Muscle layer of colon (tissue), 2 donors: Measurements from ENCODE around the gene RALGPS1.

Source experiments
- H3K27ac ChIP-seq: one replicate; pipeline ENCODE4 v1.7.0; 2013; ENCODE audit warnings: low read depth, mild to moderate bottlenecking, low read length, moderate library complexity
- H3K27me3 ChIP-seq, 2 donors: one replicate each; pipeline ENCODE4 v1.7.0; 2013; ENCODE audit warnings: low read length in 2 of 2, mild to moderate bottlenecking in 2 of 2; ENCODE audit not compliant: insufficient read depth in 2 of 2, control insufficient read depth in 1 of 2
- H3K36me3 ChIP-seq: one replicate; pipeline ENCODE4 v1.7.0; 2013; ENCODE audit warnings: mild to moderate bottlenecking, low read length; ENCODE audit not compliant: insufficient read depth
- H3K4me1 ChIP-seq: one replicate; pipeline ENCODE4 v1.7.0; 2013; ENCODE audit warnings: mild to moderate bottlenecking, low read length; ENCODE audit not compliant: insufficient read depth
- H3K4me3 ChIP-seq, 2 donors: one replicate each; pipeline ENCODE4 v1.7.0; 2013; ENCODE audit warnings: low read length in 2 of 2, low read depth in 1 of 2, mild to moderate bottlenecking in 1 of 2, moderate library complexity in 1 of 2
- H3K9ac ChIP-seq: one replicate; pipeline ENCODE4 v1.7.0; 2013; ENCODE audit warnings: low read length
- H3K9me3 ChIP-seq: one replicate; pipeline ENCODE4 v1.7.0; 2013; ENCODE audit warnings: mild to moderate bottlenecking, low read length
- donor health status: abdominal sarcoma.
- donor health status: Adenocarcinoma of cecum.

RALGPS1 gene

DNA sequence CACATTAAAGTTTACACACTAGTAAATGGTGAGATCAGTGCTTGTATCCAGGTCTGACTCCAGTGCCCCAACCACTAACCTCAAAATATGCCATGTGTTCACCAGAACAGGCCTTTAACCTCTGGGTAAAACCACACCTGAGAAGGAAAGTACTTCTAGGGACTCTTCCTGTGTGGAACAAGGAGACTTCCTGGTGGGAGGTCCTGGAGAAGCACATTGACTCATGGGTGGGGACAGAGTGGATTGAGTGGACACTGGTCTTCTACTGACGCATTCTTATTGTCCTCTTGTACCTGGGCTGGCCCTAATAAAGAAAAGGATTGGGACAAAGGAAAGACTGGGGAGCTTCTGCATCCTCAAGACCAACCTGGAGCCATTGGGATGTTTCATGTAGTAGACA, 164.4 kb downstream of the RALGPS1 start:
- no peaks in the 10 kb centered on the region for H3K27me3 ChIP-seq
- no peak overlapping the region for H3K27ac ChIP-seq
- no peak overlapping the region for H3K9ac ChIP-seq

DNA sequence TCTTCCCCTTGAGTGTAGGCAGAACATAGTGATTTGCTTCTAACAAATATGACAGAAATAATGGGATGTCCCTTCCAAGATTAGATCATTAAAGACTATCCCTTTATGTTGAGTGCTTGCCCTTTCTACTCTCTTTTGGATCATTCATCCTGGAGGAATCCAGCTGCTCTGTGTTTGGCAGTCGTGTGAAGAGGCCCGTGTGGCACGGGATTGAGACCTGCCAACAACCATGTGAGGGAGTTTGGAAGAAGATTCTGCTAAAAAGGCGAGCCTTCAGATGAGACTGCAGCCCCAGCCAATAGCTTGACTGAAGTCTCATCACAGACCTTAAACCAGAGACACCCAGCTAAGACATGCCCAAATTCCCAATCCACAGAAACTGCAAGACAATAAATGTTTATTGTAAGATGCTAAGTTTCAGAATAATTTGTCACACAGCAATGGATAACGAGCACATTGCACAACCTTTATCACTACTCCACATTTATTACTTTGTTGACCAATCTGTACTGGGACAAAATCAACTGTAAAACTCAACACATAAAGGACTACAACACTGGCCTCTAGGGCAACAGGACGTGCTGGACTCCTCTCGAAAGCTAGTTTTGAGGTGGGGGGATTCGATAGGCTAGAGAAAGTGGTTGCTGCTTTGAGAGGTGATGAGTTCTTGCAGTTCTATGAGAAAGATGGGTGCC, 165.0 kb downstream of the RALGPS1 start:
- H3K27ac ChIP-seq: no peak overlapping the region
- H3K4me1 ChIP-seq: peaks cover 14% of the 10 kb centered on the region

More for the DNA sequence above, 164.4 kb downstream of the RALGPS1 start:
- Histone ChIP-seq H3K4me1 (peaks cover 19% of the 10 kb centered on the region), H3K36me3 (no peaks in the 10 kb centered on the region), H3K4me3 (no peak overlapping the region), H3K9me3 (no peaks in the 10 kb centered on the region)

DNA sequence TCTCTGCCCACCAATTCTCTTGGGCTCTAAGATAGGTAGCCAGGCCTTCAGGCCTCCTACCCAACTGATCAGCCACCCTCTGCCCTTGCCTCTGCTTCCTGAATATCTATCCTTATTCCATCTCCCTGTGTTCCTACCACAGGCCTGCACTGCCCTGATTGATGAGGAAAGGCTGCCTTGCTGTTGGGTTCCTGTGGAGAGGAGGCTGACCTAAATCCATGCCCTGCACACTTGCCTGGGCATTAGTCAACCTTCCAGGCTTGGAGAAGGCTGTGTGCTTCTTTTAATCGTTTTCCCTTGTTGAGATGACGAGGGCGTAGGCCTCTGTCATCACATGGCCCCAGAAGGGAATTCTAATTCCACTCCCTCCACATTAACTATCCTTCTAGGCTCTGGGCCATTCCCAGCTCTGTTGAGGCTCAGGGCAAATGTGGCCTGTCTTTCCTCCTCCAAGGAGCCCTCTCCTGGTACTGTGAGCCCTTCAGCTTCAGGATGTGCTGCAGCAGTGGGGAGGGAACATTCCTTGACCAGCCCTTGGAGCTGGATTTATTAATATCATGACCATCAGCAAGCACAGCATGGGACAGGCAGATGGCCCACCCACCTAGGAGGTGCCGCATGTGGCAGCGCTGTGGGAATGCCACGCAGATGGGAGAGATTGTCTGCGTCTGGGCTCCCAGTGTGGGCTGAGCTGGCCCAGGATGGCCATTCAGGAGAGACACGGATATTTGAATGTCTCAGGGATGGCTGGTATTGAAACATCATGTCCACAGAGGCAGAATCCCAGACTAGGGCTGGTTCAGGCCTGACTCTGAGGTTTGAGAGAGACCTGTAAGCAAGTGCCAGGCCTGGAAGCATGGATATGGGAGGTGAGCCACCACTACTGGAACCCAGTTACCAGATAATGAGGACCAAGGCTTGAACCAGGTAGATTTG, 166.9 kb downstream of the RALGPS1 start:
- Histone ChIP-seq H3K27ac (no peak overlapping the region), H3K36me3 (no peaks in the 10 kb centered on the region), H3K4me3 (no peak overlapping the region), H3K9ac (no peak overlapping the region), H3K9me3 (no peaks in the 10 kb centered on the region), H3K4me1 (no peaks in the 10 kb centered on the region), H3K27me3 (no peaks in the 10 kb centered on the region)

More for the DNA sequence above, 165.0 kb downstream of the RALGPS1 start:
- H3K36me3 ChIP-seq: no peaks in the 10 kb centered on the region
- no peak overlapping the region for H3K4me3 ChIP-seq
- H3K9me3 ChIP-seq: no peaks in the 10 kb centered on the region
- H3K27me3 ChIP-seq: no peaks in the 10 kb centered on the region
- no peak overlapping the region for H3K9ac ChIP-seq

DNA sequence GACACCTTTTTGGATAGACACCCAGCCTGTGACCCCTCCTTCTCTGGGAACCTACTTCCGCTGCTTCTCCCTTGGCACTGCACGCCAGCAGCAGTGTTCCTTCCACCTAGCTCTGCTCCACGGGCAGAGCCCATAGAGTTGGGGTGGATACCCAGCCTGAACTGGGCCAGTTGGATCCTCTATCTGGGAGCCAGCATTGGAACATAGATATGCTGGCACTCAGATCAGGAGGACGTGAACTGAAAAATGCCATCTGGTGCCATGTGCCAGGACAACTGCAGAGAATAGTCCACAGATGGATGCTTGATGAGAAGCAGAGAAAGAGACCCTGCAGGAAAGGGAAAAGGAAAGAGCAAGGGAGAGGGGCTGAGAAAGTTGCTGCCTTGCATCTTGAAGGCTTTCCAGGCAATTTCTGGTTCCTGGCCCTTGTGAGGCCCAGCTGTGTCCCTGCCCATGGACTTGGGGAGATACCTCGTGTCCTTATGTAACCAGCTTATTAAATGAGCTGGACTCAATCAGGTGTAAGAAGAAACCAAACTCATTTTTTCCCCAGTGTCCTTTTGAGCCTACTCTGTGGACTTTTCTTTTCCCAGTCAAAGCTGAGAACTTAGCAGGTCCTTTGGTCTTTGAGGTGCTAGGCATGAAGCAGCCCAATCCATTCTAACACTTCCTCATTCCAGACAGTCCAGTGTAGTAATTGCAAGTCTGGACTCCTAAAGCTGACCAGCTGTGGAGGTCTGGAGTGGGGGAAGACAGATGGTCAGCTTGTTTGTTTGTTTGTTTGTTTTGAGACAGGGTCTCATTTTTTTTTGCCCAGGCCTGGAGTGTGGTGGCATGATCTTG, 168.8 kb downstream of the RALGPS1 start:
- H3K27me3 ChIP-seq: no peaks in the 10 kb centered on the region
- no peak overlapping the region for H3K27ac ChIP-seq
- no peak overlapping the region for H3K4me3 ChIP-seq
- peaks cover 13% of the 10 kb centered on the region for H3K36me3 ChIP-seq
- H3K4me1 ChIP-seq: no peaks in the 10 kb centered on the region
- no peak overlapping the region for H3K9ac ChIP-seq
- no peaks in the 10 kb centered on the region for H3K9me3 ChIP-seq

DNA sequence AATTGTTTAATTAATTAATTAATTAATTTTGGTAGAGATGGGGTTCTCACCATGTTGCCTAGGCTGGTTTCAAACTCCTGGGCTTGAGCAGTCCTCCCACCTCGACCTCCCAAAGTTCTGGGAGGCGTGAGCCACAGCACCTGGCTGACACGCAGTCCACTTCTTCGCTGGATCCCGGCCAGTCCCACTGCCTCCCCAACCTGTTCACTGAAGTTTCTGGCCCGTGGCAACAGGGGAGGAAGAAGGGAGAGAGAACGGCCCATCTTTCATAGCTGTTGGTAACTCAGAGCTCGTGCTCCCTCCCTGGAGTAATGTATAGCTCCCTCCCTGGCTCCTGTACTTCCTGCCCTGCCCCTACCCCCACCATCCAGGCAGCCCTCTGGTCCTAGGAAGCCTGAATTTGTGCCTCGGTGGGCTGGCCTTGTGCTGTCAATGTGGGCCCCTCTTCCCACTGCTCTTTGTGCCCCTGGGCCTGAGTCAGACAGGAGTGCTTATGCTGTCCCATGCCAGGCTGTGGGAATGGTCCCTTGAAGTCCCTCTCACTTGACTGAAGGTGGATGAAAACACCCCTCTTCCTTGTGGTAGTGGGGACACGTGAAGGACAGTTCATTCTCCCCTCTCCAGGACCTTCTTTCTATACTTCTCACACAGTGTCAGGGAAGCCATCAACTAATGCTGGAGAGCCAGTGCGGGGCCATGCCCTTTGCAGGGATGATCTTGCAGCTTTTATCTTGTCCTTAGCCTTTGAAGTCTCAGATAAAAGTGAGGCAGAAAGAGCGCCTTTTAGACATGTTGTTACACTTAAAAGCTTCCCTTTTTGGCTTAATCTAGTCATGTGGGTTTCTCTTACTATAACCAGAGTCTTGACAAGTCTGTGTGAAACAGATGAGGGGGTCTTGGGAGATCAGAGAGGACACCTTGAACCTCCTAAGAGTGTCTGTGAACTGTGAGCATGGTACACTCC, 169.8 kb downstream of the RALGPS1 start:
- H3K4me1 ChIP-seq: no peaks in the 10 kb centered on the region
- H3K36me3 ChIP-seq: peaks cover 22% of the 10 kb centered on the region
- H3K9me3 ChIP-seq: no peaks in the 10 kb centered on the region

DNA sequence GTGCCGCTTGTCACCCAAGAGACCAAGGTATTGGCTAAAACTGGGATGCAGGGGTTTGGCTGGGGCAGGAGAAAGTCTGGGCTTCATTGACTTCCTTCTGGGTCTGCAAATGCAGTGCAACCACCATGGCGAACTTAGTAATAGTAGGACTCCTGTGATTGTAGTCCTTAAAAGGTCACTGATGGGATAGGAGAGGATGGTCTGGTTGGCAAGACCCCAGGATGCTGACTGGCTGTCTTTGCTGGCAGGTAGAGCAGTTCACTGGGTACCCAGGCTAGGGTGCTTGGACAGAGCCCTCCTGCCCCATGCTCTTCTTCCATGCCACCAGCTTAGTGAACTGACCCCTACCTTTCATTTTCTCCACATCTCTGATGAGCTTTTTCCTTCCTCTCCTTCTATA, 170.6 kb downstream of the RALGPS1 start:
- Histone ChIP-seq H3K9ac (no peak overlapping the region), H3K4me3 (no peak overlapping the region), H3K9me3 (no peaks in the 10 kb centered on the region), H3K4me1 (peaks cover 5% of the 10 kb centered on the region), H3K36me3 (peaks cover 23% of the 10 kb centered on the region), H3K27me3 (no peaks in the 10 kb centered on the region), H3K27ac (no peak overlapping the region)

More for the DNA sequence above, 169.8 kb downstream of the RALGPS1 start:
- Histone ChIP-seq H3K9ac (no peak overlapping the region), H3K4me3 (no peak overlapping the region), H3K27me3 (no peaks in the 10 kb centered on the region), H3K27ac (no peak overlapping the region)

DNA sequence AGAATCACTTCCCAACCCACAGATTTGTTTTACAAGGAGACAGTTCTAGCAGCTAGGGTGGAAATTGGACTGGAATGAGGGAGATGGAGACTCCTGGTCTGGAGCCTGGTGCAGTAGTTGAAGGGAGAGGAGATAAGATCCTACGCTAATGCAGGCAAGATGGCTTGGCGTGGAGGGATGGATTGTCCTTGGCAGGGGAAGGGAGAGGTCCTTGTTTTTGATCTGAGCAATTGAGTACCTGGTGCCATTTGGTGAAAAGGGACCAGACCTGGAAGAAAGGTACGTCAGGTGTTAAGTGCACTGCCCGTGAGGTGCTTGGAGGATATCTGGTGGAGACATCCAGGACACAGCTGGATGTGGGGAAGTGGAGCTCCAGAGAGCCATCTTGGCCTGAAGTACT, 172.2 kb downstream of the RALGPS1 start:
- Histone ChIP-seq H3K9ac (no peak overlapping the region), H3K27me3 (no peaks in the 10 kb centered on the region)

DNA sequence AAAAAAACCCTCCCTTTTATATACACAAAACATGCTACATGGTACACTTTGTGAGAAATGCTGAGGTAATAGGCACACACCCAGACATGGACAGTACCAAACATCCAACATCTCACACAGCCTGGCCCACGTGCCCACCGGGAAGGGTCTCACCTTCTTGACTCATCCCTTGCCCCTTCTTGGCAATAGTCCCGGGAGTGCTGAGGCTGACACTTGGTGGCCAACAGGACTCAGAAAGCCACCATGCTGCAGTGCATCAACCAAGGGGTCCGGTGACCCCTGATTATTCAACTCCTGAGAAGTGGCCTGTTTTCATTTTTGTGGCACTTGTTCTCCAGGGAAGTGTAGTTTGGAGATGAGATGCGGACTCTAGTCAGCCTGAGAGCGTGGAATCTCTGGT, 172.8 kb downstream of the RALGPS1 start:
- Histone ChIP-seq H3K27me3 (no peaks in the 10 kb centered on the region), H3K27ac (no peak overlapping the region), H3K9ac (no peak overlapping the region), H3K4me3 (no peak overlapping the region), H3K36me3 (peaks cover 39% of the 10 kb centered on the region), H3K4me1 (peaks cover 15% of the 10 kb centered on the region), H3K9me3 (no peaks in the 10 kb centered on the region)

More for the DNA sequence above, 172.2 kb downstream of the RALGPS1 start:
- no peak overlapping the region for H3K4me3 ChIP-seq
- peaks cover 15% of the 10 kb centered on the region for H3K4me1 ChIP-seq
- no peak overlapping the region for H3K27ac ChIP-seq
- peaks cover 32% of the 10 kb centered on the region for H3K36me3 ChIP-seq
- H3K9me3 ChIP-seq: no peaks in the 10 kb centered on the region

DNA sequence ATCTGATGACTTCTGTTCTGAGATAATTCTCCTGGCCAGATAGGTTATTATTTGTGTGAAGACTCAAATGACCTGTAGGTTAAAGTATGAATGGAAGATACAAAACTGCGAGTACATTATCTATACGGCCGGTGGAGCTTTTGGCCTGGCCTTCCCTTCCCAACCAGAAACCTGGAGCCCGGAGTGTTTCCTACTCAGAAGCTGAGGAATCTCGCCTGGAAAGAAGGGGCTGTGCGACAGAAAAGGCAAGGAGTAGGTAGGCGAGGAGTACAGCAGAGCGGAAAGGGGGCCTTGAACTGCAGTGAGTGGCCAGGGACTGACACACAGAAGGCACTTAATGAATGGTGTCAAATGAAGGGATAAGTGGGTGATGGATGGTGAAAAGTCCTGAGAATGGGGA, 173.3 kb downstream of the RALGPS1 start:
- Histone ChIP-seq H3K9ac (no peak overlapping the region), H3K4me3 (no peak overlapping the region), H3K4me1 (peaks cover 15% of the 10 kb centered on the region), H3K36me3 (peaks cover 43% of the 10 kb centered on the region), H3K9me3 (no peaks in the 10 kb centered on the region), H3K27me3 (no peaks in the 10 kb centered on the region), H3K27ac (no peak overlapping the region)

DNA sequence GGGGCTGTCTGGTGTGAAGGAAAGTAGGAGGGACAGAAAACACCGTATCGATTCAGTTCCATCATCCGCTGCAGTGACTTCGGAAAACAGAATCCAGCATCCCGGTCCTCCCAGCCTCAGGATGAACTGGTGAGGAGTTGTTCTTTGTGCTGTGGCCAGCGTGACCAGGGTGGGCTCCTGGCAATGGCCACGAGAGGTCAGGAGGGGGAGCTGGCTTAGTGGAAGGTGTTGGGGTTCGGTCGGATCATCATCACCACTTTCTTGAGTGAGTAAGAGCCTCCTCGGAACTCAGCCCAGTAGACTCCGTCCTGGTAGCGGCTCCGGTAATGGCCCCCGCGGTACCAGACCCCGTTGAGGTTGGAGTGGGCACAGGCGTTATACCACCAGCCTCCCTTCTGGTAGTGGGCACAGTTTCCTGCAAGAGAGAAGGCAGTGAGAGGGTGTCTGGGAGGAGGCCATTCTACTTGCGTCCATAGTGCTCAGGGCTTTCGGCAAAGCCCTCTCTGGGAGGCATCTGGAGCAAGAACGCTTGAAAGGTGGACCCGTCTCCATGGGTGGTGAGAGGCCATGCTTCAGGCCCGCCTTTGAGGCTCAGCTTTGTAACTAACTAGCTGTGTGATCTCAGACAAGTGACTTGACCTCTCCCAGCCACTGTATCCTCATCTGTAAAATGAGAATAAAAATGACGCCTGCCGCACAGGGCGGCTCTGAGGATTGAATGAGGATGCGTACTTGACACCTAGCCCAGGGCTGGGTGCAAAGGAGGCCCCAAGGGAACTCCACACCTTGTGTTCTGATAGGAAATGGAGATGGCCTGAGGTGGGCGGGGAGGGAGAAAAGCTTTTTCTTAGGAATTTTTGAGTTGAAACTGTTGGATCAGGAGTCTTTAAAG, 174.4 kb downstream of the RALGPS1 start:
- Histone ChIP-seq H3K36me3 (peaks cover 52% of the 10 kb centered on the region), H3K9me3 (no peaks in the 10 kb centered on the region), H3K9ac (no peak overlapping the region), H3K27ac (no peak overlapping the region), H3K4me3 (no peak overlapping the region), H3K27me3 (no peaks in the 10 kb centered on the region), H3K4me1 (peaks cover 15% of the 10 kb centered on the region)
